GM06990 (cell line): ENCODE measurements around the gene MIEF1.

ENCODE experiments used
- DNase-seq: peaks from one replicate; pipeline ENCODE4 v3.0.0-alpha.2; 2011; ENCODE audit not compliant: insufficient read length; ENCODE audit errors: extremely low read depth
- H3K27me3 ChIP-seq: replicated peaks from 2 replicates; pipeline ENCODE4 v1.6.0; 2011; ENCODE audit warnings: low read length; ENCODE audit not compliant: control insufficient read depth, insufficient read depth
- H3K36me3 ChIP-seq: 2 replicates; pipeline ENCODE4 v1.5.1; 2011; ENCODE audit warnings: low read length; ENCODE audit not compliant: control insufficient read depth, insufficient read depth
- H3K4me3 ChIP-seq: replicated peaks from 2 replicates; pipeline ENCODE4 v1.5.1; 2011; ENCODE audit warnings: low read depth, mild to moderate bottlenecking, control low read depth, low read length
- TF ChIP-seq, protein P1 (sequence below): IDR thresholded peaks from 2 replicates; pipeline ENCODE4 v1.5.1; 2011; ENCODE audit warnings: low read length, control low read depth, mild to moderate bottlenecking, inconsistent platforms; ENCODE audit not compliant: insufficient read depth, poor library complexity, severe bottlenecking

The MIEF1 gene

DNA sequence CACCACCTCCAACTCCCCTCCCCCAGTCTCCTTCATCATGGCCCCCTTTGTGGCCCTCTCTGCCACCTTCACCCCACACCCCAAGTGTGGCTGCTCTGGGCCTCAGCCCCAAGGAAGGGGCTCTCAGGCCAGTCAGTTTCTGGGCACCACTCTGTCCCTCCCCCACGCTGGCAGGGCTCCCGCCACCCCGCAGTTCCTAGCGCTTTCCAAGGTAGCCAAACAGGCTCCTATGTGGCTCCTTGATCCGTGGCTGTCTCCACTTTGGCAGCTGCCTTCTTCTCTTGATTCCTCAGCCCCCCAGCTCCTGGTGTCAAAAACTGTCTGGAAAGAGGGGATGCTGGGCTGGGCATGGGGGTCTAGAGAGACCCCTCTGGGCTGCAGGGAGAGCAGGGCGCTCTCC is 58.0 kb downstream of the MIEF1 start:
- no peak overlapping the region for H3K4me3 ChIP-seq
- DNase-seq = no peak
- H3K27me3 ChIP-seq = no peaks in the 10 kb centered on the region; the same call in 1 of the 2 replicates
- H3K36me3 ChIP-seq = no peaks in the 10 kb centered on the region
- TF ChIP-seq, protein P1, sequence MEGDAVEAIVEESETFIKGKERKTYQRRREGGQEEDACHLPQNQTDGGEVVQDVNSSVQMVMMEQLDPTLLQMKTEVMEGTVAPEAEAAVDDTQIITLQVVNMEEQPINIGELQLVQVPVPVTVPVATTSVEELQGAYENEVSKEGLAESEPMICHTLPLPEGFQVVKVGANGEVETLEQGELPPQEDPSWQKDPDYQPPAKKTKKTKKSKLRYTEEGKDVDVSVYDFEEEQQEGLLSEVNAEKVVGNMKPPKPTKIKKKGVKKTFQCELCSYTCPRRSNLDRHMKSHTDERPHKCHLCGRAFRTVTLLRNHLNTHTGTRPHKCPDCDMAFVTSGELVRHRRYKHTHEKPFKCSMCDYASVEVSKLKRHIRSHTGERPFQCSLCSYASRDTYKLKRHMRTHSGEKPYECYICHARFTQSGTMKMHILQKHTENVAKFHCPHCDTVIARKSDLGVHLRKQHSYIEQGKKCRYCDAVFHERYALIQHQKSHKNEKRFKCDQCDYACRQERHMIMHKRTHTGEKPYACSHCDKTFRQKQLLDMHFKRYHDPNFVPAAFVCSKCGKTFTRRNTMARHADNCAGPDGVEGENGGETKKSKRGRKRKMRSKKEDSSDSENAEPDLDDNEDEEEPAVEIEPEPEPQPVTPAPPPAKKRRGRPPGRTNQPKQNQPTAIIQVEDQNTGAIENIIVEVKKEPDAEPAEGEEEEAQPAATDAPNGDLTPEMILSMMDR = no peak

DNA sequence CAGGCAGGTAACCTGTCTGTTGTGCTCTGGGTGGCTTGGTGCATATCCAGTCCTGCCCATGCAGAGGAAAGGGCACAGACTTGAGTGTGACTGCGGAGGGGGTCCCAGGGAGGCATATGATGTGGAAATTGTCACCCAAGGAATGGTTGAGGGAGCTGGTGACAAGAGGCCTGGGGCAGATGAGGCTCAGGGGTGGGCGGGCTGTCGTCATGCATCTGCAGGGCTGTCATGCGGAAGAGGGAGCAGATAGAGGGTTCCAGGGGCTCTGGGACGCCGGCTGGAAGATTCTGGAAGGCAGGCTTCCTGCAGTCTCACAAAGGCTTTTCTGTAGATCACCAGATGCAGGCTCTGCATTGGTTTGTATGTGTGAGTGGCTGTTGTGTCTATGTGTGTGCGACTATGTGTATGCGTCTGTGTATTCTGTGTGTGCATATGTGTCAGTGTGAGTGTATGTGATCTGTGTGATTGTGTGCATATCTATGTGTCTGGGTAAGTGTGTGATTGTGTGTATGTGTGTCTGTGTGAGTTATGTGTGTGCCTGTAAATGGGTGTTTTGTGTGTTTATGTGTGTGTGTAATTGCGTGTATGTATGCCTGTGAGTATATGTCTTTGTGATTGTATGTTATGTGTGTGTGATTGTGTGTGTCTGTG is 60.9 kb downstream of the MIEF1 start:
- Histone ChIP-seq H3K36me3 (no peaks in the 10 kb centered on the region), H3K4me3 (no peak overlapping the region), H3K27me3 (no peaks in the 10 kb centered on the region)
- TF ChIP-seq, protein P1 = no peak
- no peak for DNase-seq

DNA sequence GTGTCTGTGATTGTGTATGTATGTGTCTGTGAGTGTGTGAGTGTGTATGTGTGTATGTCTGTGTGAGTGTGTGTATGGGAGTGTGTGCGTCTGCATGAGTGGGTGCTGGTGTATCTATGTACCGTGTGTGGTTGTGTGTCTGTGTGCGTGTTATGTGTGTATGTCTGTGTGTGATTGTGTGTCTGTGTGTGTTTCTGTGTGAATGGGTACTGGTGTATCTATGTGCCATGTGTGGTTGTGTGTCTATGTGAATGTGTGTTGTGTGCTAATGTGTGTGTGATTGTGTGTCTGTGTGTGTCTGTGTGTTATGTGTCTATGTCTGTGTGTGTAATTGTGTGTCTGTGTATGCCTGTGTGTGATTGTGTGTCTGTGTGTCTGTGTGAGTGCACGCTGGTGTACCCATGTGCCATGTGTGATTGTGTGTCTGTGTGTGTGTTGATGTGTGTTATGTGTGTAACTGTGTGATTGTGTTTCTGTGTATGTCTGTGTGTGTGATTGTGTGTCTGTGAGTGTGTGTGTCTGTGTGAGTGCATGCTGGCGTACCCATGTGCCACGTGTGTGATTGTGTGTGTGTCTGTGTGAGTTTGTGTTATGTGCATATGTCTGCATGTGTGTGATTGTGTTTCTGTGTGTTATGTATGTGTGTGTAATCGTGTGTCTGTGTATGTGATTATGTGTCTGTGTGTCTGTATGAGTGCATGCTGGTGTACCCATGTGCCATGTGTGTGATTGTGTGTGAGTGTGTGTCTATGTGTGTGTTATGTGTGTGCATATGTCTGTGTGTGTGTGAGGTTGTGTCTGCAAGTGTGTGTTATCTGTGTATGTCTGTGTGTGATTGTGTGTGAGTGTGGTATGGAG is 61.7 kb downstream of the MIEF1 start:
- no peaks in the 10 kb centered on the region for H3K36me3 ChIP-seq
- DNase-seq = no peak
- H3K4me3 ChIP-seq = no peak overlapping the region
- TF ChIP-seq, protein P1 = no peak
- H3K27me3 ChIP-seq = no peaks in the 10 kb centered on the region

DNA sequence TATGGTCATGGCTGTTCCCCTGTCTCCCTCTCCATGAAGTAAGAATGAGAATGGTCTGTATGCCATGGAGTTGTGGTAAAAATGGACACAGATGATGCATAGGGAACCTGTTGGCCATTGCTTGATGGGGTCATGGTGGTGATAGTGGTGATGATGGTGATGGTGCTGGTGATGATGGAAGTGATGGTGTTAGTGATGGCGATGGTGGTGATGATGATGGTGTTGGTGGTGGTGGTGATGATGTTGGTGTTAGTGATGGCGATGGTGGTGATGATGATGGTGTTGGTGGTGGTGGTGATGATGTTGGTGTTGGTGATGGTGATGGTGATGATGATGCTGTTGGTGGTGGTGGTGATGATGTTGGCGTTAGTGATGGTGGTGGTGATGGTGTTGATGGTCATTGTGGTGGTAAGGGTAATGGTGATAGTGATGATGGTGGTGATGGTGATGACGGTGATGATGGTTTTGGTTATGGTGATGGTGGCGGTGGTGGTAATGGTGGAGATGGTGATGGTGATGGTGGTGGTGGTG is 63.4 kb downstream of the MIEF1 start:
- Histone ChIP-seq H3K27me3 (no peaks in the 10 kb centered on the region; the same call in 1 of the 2 replicates), H3K4me3 (no peak overlapping the region), H3K36me3 (no peaks in the 10 kb centered on the region)
- TF ChIP-seq, protein P1 = no peak
- no peak for DNase-seq

DNA sequence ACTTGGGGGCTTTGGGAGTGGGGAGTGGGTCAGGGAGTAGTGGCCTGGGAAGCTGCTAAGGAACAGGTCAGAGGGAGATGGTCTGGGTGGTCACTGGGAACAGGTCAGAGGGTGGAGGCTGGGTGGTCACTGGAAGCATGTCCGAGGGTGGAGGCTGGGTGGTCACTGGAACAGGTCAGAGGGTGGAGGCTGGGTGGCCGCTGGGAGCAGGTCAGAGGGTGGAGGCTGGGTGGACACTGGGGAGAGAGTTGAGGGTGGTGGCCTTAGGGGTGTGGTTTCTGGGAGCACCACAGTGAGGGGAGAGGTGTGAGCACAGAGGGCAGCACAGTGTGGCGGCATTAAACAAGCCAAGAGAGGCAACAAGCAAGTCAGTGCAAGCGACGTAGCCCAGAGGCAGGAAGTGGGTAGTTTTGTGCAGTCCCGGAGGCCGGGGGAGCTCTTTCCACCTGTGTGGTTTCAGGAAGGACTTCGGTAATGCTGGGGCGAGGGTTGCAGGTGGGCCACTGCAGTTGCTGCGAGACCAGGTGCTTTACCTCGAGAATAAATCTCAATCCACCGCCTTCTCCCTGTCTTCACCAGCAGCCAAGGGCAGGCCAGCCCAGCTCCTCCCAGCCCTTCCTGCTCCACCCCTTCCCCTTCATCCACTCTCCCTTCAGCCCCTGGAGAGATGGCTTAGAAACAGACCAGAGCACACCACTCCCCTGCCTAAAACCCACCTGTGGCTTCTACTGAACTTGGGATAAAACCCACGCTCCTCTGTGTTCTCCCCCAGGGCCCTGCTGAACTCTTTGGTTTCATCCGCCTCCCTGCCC is 65.3 kb downstream of the MIEF1 start:
- H3K4me3 ChIP-seq = no peak overlapping the region
- TF ChIP-seq, protein P1 = no peak
- H3K36me3 ChIP-seq = no peaks in the 10 kb centered on the region
- DNase-seq = no peak
- no peaks in the 10 kb centered on the region; the same call in 1 of the 2 replicates for H3K27me3 ChIP-seq
